NCI-H128 (cell line): ENCODE measurements around the gene HPGDS.
"Not testable (repeated sequence)": the region's sequence is repeated elsewhere in the genome, so short reads cannot be mapped to it uniquely, and the experiment has no call there.

Source experiments
- DNase-seq: peaks from one replicate; lab custom pipeline; 2025; ENCODE audit not compliant: unreplicated experiment; lab: John Stamatoyannopoulos, UW

The HPGDS gene

DNA sequence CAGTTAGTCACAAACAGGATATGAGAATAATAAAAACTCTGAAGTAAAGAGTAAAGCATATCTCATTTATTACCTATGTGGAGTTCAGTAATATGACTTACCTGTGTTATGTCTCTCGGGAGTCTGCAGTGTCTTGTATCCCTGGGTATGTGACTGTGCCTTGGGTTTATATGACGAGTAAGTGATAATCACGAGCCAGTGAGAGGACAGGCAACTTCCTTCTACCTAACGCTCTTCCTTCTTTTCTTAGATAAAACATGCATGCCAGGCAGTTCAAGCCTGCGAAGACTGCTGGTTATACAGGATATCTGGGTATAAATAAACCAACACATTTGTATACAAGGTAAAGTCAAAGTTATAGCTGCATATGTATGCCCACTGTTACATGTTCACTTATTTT, at the start of gene HPGDS:
Gene HPGDS (minus strand): TSS at position 143 of the 400 bp plus-strand sequence. CDS start 8,207 bp downstream, outside the sequence.
- no peak for DNase-seq

DNA sequence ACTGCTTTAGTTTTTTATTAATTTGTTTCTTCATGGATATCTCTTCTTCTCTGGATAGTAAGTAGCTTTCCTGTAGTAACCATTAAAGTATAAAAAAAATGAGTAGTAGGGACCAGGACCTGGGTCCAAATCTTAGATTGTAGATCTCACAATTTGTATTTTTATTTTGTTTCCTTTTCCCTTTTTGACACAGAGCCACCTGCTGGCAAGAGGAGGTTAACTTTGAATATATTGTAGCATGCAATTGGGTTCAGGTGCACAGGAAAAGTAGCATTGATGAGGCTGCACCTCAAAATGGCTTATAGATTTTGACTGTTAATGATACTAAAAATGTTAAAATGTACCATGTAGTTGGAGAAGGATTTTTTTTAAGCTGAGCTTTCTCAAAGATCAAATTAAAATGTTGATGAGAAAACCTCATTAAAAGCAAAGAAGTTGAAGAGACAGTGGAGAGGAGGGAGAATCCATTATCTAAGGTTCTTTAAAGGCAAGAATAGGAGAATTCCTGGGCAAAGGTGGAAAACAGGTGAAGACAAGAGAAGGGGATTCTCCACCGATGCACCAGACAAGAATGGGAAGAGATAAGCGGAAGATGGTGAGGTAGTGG, 48.3 kb upstream of the HPGDS start:
- no peak for DNase-seq

DNA sequence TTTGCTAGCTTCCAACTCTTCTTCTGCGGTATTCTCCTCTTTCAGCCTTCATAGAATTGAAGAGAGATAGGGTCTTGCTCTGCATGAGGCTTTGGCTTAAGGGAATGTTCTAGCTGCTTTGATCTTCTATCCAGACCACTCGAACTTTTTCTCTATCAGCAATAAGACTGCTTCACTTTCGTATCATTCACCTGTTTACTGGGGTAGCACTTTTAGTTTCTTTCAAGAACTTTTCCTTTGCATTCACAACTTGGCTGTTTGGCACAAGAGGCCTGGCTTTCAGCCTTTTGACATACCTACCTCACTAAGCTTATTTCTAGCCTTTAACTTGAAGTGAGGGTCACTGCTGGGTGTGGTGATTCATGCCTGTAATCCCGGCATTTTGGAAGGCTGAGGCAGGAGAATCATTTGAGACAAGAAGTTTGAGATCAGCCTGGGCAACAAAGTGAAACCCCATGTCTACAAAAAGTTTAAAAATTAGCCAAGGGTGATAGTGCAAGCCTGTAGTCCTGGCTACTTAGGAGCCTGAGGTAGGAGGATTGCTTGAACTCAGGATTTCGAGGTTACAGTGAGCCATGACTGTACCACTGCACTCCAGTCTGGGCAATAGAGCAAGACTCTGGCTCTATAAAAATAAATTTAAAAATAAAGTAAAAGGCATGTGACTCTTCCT, 47.1 kb upstream of the HPGDS start:
- DNase-seq = no peak

DNA sequence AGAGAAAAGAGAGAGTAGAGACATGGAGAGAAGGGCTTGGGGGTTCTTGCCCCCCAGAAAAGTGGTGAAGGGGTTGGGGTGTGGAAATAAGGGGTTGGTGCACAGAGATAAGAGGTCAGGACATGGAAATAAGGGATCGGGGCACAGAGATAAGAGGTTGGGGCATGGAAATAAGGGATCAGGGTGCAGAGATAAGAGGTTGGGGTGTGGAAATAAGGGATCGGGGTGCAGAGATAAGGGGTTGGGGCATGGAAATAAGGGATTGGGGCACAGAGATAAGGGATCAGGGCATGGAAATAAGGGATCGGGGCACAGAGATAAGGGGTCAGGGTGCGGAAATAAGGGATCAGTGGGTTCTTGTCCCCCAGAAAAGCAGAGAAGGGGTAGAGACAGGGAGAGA, 45.3 kb upstream of the HPGDS start:
- not testable (repeated sequence) for DNase-seq

DNA sequence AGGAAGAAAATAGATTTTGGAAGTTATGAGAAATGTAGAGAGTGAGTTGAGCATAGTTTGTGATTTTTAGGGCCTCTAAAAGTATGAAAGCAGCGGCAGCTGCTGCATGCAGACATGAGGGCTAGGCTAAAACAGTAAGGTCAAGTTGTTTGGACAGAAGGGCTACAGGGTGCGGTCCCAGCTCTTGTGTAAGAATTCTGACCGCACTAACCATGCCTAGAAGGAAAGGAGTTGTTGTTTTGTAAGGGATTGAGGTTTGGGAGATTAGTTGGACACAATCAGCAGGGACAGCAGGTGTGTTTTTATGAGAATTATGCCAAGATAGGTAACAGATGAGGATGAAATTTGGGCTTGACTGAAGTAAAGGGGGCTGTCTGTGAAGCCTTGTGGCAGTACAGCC, 42.8 kb upstream of the HPGDS start:
- not testable (repeated sequence) for DNase-seq

DNA sequence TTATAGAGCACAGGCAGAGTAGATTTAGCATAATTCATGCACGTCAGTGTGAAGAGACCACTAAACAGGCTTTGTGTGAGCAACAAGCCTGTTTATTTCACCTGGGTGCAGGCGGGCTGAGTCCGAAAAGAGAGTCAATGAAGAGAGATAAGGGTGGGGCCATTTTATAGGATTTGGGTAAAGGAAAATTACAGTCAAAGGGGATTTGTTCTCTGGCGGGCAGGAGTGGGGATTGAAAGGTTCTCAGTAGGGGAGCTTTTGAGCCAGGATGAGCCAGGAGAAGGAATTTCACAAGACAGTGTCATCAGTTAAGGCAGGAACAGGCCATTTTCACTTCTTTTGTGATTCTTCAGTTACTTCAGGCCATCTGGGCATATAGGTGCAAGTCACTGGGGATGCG, 40.3 kb upstream of the HPGDS start:
- not testable (repeated sequence) for DNase-seq

DNA sequence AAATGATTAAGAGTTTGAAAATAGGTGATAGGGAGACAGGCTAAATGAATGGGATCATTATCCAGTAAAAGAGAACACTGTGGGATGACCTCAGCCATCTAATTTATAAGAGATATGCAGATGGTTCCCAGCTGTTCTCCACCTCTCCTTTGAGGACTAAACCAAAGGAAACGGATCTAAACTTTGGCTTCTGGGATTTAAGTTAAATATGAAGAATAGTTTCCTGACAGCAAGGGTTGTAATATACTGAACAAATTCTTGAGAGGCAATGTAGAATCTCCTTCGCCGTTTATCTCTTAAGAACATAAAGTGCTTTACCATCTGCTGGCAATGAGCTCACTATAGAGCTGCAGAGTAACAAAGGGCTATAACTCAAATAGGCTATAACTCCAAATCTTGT, 35.4 kb upstream of the HPGDS start:
- DNase-seq = no peak

DNA sequence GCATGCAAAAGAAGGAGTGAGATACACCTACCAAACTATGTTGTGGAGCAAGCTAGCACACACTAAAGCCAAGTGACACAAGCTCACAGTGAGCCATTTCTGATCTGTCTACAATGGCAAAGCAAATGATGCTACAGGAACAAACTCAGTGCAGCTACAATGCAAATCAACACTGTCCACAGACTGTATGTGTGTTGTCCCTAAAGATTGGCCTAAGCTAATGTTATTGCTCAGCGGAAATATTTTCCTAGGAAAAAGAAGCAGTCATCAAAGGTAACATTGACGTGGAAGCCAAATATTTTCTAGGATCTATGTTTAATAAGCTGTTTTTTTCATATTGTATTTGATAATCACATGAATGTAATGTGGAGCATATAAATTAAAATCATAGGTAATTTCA, 34.7 kb upstream of the HPGDS start:
- no peak for DNase-seq

DNA sequence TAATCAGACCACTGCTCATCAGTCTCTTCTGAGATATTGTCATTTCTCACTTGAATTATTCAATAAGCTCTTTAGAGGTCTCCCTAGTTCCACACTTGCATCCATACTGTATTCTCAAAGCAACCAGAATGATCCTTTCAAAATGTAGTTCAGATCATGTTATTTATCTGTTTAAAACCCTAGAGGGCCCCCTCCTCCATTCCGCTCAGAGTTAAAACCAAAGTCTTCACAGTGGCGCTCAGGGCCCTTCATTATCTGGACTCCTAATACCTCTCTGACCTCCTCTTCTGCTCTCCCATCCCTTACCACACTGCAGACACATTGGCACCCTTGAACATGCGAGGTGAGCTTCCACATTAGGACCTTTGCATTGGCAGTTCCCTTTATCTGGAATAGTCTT, 32.7 kb upstream of the HPGDS start:
- DNase-seq = no peak

DNA sequence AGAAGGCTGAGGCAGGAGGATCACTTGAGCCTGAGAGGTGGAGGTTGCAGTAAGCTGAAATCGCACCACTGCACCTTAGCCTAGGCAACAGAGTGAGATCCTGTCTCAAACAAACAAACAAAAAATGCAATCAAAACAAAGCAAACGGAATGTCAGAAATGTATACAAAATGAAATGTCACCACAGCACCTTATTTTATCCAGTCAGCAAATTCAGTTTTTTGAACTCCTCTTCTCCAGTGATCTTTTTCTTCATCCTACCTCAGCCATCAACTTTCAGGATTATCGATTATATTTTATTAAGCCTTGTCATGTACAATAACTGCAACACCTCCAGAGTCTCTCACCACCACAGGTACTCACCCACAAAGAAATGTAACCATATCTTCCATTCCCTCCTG, 31.1 kb upstream of the HPGDS start:
- DNase-seq = no peak

DNA sequence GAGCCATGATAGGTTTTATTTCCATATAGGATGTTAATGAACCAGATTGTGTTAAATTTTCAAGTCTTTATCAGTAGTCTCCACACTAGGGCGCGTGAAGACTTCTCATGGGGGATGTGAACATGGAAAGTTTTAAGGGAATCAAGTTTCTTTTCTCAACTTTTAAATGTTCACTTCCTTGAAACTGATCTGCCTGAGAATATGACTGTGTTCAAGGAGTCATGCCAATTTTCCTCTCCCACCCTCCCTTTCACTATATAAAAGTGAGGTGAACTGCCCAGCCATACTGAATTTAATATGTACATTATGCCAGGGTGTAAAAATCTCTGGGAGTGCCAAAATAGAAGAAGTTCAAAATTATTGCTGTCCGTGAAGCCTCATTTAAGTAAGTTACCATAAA, 30.4 kb upstream of the HPGDS start:
- DNase-seq = no peak

DNA sequence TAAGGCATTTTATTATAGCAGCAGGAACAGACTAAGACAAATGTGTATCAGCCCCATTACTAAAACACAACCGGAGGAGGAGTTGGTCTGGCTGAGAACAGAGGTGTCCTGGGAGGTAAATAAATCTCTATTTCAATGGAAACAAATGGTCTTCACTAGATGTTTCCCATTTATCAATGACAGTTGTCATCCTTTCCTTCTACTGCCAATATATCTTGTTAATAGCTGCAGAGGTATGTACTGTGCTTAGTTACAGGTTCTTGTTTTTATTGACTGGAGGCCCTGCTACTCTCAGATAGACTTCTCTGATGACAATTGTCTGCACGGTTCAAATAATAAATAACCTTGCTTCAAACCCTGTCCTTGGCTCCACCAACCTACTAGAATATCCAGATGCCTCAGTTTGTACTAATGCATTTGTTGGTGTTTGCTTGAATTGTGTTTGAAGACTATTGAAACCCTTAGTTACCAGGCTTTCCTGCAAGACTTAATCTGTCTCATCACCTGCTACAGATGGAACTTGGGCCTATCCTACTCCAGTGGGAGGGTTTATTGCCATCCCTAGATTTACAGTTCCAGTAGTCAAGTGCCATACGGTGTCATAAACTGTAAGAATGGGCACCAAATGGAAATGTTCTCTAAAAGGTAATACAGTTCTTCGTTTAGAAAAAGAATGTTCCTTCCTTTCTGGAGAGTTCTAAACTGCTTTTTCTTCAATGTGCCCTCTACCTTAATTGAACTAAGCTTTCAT, 29.8 kb upstream of the HPGDS start:
- no peak for DNase-seq

DNA sequence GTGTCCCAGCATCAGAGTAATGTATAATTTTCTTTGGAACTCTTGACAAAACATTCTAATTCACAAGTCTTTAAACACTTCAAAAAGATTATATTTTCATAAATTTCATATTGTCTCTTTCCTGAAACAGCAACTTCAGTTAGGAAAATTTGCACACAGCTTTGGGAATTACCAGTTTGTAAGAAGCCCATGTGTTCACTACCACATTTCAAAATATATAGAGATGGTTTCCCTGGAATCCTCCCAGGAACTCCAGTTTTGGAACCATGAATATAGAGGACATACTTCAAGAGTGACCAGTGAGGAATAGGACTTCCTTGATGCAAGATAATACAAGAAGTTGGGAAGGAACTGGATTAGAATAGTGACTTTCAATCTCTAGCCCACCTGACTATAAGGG, 28.7 kb upstream of the HPGDS start:
- no peak for DNase-seq

DNA sequence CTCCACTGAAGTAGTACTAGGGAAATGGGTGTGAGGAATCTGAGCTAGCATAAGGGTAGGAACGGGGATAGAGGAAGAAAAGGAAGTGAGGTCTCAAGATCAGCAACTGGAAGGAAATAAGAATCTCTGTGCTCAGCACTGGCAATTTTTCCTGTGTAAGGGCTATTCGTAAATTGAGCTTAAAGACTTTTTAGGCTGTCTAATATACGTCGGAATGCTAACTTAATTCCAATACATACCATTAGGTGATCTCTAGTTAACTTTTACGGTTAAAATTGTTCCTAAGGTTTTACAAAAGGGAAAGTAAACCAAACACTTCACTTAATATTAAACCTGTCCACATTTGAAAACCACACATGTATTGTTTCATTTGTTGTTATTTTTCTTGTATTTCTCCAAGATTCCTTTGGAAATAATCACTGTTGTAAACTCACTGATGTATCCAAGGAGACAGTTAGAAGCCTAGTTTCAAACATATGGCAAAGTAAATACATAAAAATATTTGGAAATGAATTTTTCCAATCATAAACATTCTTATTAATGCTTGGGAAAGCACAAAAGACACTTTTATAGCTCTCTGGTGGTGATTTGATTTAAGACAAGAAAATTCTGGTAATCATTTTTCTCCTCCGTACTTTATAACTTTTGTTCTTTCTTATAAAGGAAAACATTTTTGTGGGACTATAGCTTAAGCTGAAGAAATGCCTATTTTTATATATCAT, 28.1 kb upstream of the HPGDS start:
- DNase-seq = no peak

DNA sequence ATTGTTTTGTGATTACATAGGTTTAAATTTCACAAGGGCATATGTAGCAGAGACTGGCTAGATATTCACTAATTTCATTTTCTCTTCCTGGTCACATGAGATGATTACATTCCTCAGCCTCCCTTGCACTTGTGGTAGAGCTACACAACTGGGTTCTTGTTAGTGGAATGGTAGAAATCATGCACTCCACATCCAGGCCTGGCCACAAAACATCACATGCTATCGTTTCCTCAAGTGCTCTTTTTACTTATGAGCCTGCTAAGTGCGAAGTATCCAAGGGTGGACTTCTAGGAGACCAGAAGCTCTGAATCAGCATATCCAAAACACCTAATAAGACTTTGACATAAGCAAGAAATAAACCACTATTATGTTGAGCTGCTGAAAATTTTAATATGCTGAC, 26.4 kb upstream of the HPGDS start:
- no peak for DNase-seq

DNA sequence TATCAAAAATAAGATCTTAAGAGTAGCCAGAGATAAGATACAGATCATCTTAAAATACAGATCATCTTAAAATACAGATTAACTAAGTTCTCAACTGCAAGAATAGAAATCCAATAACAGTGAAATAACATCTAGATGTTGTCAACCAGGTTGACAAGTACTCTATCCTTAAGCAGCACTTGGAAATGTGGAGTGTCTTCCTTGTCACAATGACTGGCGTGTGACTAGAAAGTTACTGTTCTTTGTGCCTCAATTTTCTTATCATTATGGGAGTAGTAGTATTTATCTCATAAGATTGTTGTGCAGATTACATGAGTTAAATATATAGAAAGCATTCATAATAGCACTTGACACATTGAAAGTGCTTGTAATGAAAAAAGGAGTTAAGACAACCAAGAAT, 25.8 kb upstream of the HPGDS start:
- no peak for DNase-seq

DNA sequence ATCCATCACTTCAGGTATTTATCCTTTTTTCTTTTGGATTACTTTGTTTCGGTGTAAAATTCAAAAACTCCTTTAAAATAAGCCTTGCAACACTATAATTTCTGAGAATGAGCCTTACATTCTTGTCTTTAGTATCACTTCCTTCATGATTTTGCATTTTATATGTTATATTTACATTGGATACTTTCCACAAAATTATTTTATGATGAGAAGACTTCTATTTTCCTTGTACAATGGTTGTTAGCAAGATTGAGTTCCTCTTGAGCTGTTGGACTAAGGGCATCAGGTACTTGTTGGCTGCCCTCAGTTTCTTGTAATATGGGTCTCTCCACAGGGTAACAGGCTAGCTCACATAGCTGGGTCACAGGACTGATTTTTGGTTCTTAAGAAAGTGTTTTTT, 22.7 kb upstream of the HPGDS start:
- DNase-seq = no peak

DNA sequence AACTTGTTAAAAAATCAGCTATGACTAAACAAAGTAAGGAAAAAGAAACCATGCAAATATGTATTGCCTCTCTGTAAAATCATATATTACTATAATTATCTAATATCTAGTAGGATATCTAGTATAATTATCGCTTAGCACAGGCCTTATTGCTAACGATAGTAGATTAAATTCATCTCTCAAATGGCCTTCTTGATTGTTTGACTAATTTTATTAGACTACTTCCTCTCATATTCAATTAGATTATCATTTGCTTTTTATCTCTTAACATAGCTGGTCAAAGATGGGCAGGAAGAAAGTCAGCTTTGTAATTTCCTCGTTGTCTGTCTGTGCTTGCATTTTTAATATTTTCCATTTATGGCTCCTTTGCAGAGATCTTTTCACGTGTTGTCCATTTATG, 21.9 kb upstream of the HPGDS start:
- no peak for DNase-seq

DNA sequence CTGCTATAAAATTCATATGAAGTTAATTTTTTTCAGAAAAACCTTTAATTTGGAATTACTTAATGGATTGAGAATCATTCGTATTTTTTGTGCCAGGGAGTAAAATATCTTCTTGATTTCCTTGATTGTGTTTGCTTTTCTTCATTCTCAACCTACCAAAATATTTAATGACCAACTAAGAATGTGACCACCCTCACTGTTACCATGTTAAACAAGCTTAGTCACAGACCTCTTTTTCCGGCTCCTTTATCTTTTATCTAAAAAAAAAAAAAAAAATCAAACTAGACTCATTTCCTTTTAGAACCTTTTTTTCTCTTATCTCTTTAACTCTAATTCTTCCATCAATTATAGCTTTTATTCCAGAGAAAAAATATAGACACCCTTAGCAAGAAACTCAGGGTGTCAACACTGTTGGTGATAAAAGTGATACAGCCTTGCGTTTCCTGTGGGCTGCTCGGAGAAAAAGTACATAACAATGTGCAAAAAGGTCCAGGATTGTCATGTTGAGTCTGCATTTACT, 20.6 kb upstream of the HPGDS start:
- no peak for DNase-seq

DNA sequence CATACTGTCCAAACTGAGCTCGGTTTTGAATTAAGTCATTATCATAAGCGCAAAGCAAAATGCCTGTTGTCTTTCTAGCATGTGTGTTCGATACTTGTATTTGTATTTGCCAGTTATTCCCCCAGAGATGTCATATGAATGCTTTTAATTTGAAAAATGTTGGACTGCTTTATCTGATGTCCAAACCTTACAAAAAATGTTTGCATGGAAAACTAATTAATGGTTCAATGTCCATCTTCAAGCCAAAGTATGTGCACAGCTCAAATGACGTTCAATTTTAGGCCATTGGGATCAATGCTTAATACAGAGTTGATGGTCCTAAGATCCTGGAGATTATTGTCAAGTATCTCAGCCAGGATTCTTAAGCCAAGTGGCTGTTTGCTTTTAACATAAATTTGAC, 17.2 kb upstream of the HPGDS start:
- no peak for DNase-seq

DNA sequence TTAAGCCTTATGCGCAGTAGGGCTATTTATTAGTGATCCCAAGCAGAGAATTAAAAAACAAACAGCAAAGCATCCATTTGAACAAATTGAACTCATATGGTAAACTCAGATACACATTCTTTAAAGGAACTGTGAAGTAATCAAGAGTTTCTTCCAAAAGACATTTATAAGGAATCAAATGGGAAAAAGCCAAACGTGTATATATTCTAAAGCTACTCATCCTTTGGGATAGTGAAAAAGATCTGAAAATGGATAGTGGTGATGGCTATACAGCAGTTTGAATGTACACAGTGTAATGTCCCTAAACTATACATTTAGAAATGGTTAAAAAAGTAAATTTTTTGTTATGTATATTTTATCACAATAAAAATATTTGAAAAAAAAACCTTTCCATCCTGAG, 16.6 kb upstream of the HPGDS start:
- DNase-seq = no peak

DNA sequence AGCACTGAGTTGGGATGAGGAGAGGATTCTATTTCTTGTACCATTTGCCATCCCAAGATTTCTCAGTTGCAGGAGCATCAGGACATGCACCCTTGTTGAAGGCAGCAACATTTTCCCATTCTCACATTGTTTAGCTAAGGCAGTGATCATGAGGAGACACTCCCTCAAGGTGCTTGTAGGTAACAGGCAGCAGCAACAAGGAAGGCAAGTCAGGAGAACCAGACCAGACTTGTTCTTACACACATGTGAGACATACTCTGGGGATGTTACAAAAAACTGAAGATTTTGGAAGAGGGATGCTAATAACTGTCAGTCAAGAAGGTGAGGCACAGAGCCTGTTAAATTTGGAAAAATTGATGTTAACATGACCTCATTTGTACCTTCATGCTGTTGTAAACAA, 15.5 kb upstream of the HPGDS start:
- DNase-seq = no peak
